H1 (cell line): ENCODE data around the gene SPATA4. TPM values are rescaled to one million over a fixed set of nuclear protein-coding genes. Genes with fewer than 3 reads are reported as not detected.

Experiments
- CTCF ChIA-PET: fragments of 300-600 bp; sonication (Branson Sonifier 250); formaldehyde crosslinking; loops from one replicate; lab custom pipeline; 2021; ENCODE audit not compliant: partially characterized antibody; lab: Charles Lee
- POLR2A ChIA-PET: fragments of 300-600 bp; sonication (Branson Sonifier 250); formaldehyde crosslinking; loops from one replicate; lab custom pipeline; 2021; ENCODE audit warnings: inconsistent platforms; ENCODE audit not compliant: partially characterized antibody; lab: Charles Lee
- DNase-seq, 2 experiments: peaks; one replicate each; pipeline versions ENCODE4 v3.0.0 to v3.0.0-alpha.2; 2010 to 2022; ENCODE audit warnings: low spot score in 2 of 2, low read depth in 1 of 2, mixed read lengths in 1 of 2
- FAIRE-seq: peaks from 2 replicates; lab custom pipeline; 2011; peaks lifted over from hg19 to GRCh38; lab: Jason Lieb, UNC
- H2AFZ ChIP-seq: 2 replicates; pipeline ENCODE4 v1.8.1; 2012; ENCODE audit warnings: low read length, inconsistent platforms
- H2AK5ac ChIP-seq: 2 replicates; pipeline ENCODE4 v1.6.1; 2013; ENCODE audit warnings: low read depth, low read length
- H2BK120ac ChIP-seq: replicated peaks from 2 replicates; pipeline ENCODE3; 2013; ENCODE audit warnings: low read depth, low read length, inconsistent platforms
- H2BK12ac ChIP-seq: 2 replicates; pipeline ENCODE4 v1.6.1; 2013; ENCODE audit warnings: low read depth, low read length
- H2BK15ac ChIP-seq: 2 replicates; pipeline ENCODE4 v1.6.1; 2013; ENCODE audit warnings: low read length
- H2BK20ac ChIP-seq: 2 replicates; pipeline ENCODE4 v1.6.1; 2013; ENCODE audit warnings: low read length
- H2BK5ac ChIP-seq: 2 replicates; pipeline ENCODE4 v1.6.1; 2013; ENCODE audit warnings: low read depth, low read length
- H3K14ac ChIP-seq: 2 replicates; pipeline ENCODE4 v1.6.1; 2013; ENCODE audit warnings: inconsistent platforms; ENCODE audit not compliant: insufficient read length
- H3K18ac ChIP-seq: 2 replicates; pipeline ENCODE4 v1.6.1; 2013; ENCODE audit warnings: low read length; ENCODE audit errors: extremely low read depth
- H3K23ac ChIP-seq: 2 replicates; pipeline ENCODE4 v1.6.1; 2013; ENCODE audit warnings: inconsistent platforms; ENCODE audit not compliant: insufficient read length
- H3K23me2 ChIP-seq: 2 replicates; pipeline ENCODE4 v1.6.1; 2013; ENCODE audit warnings: low read depth, low read length
- H3K27ac ChIP-seq: 2 replicates; pipeline ENCODE4 v1.6.1; 2011; ENCODE audit warnings: low read depth, low read length, inconsistent platforms
- H3K27me3 ChIP-seq, 4 experiments: replicated peaks in 1 of 4; 1 replicate in 1 of 4; 2 replicates in 3 of 4; pipeline versions ENCODE4 v1.6.1 to v1.8.1; 2011 to 2013; ENCODE audit warnings: low read length in 3 of 4, mild to moderate bottlenecking in 3 of 4, inconsistent platforms in 2 of 4, mixed read lengths in 2 of 4, moderate library complexity in 1 of 4; ENCODE audit not compliant: control insufficient read depth in 3 of 4, insufficient read depth in 3 of 4; ENCODE audit errors: extremely low read depth in 1 of 4
- H3K36me3 ChIP-seq, 4 experiments: 2 replicates each; pipeline versions ENCODE4 v1.6.1 to v1.8.1; 2011 to 2013; ENCODE audit warnings: mild to moderate bottlenecking in 4 of 4, low read length in 3 of 4, moderate library complexity in 2 of 4, control low read depth in 1 of 4, inconsistent platforms in 1 of 4; ENCODE audit not compliant: insufficient read depth in 4 of 4, control insufficient read depth in 2 of 4
- H3K4ac ChIP-seq: replicated peaks from 2 replicates; pipeline ENCODE3; 2013; ENCODE audit warnings: low read length, low read depth, mixed read lengths, inconsistent platforms; ENCODE audit not compliant: insufficient read length
- H3K4me1 ChIP-seq, 4 experiments: replicated peaks in 1 of 4; 1 replicate in 1 of 4; 2 replicates in 3 of 4; pipeline versions ENCODE4 v1.6.1 to v1.8.1; 2011 to 2013; ENCODE audit warnings: low read length in 3 of 4, inconsistent platforms in 2 of 4, mixed read lengths in 1 of 4; ENCODE audit not compliant: insufficient read depth in 4 of 4, control insufficient read depth in 3 of 4
- H3K4me2 ChIP-seq, 2 experiments: 2 replicates each; pipeline versions ENCODE4 v1.6.1 to v1.8.1; 2011 to 2013; ENCODE audit warnings: low read depth in 2 of 2, low read length in 2 of 2, control low read depth in 1 of 2, inconsistent platforms in 1 of 2, mild to moderate bottlenecking in 1 of 2; ENCODE audit not compliant: insufficient read depth in 1 of 2
- H3K4me3 ChIP-seq, 4 experiments: fragments of 200-600, 300-600 bp in 1 of 4; sonication (generic), shearing (Covaris generic), sonication (Bioruptor Twin) in 1 of 4; 2 replicates each; pipeline versions ENCODE4 v1.5.1 to v1.8.1; 2011 to 2016; ENCODE audit warnings: low read length in 4 of 4, low read depth in 3 of 4, control low read depth in 2 of 4, inconsistent platforms in 2 of 4, mild to moderate bottlenecking in 2 of 4, mixed read lengths in 1 of 4, moderate library complexity in 1 of 4; ENCODE audit not compliant: insufficient read depth in 2 of 4; ENCODE audit errors: extremely low read depth in 1 of 4
- H3K56ac ChIP-seq: replicated peaks from 2 replicates; pipeline ENCODE3; 2013; ENCODE audit warnings: low read depth, mild to moderate bottlenecking, mixed read lengths, low read length, inconsistent platforms; ENCODE audit not compliant: insufficient read length
- H3K79me1 ChIP-seq: 2 replicates; pipeline ENCODE4 v1.6.1; 2013; ENCODE audit warnings: low read depth, low read length, control low read depth
- H3K79me2 ChIP-seq, 2 experiments: 2 replicates each; pipeline versions ENCODE4 v1.6.1 to v1.8.1; 2012 to 2013; ENCODE audit warnings: low read length in 2 of 2, mild to moderate bottlenecking in 2 of 2, inconsistent platforms in 1 of 2; ENCODE audit not compliant: insufficient read depth in 2 of 2, control insufficient read depth in 1 of 2
- H3K9ac ChIP-seq, 4 experiments: replicated peaks in 1 of 4; 1 replicate in 1 of 4; 2 replicates in 3 of 4; pipeline versions ENCODE4 v1.6.1 to v1.8.1; 2011 to 2013; ENCODE audit warnings: low read depth in 3 of 4, low read length in 3 of 4, control low read depth in 2 of 4, mild to moderate bottlenecking in 2 of 4, moderate library complexity in 2 of 4, inconsistent platforms in 1 of 4; ENCODE audit errors: extremely low read depth in 1 of 4
- H3K9me3 ChIP-seq, 2 experiments: 2 replicates each; pipeline versions ENCODE4 v1.6.1 to v1.8.1; 2012 to 2013; ENCODE audit warnings: mild to moderate bottlenecking in 2 of 2, moderate library complexity in 2 of 2, control low read depth in 1 of 2, inconsistent platforms in 1 of 2, low read depth in 1 of 2, low read length in 1 of 2, mixed read lengths in 1 of 2; ENCODE audit not compliant: insufficient read depth in 2 of 2
- H4K20me1 ChIP-seq, 2 experiments: replicated peaks in 1 of 2; 2 replicates each; pipeline versions ENCODE3 to v1.8.1; 2011 to 2013; ENCODE audit warnings: inconsistent platforms in 2 of 2, low read length in 2 of 2, mild to moderate bottlenecking in 1 of 2; ENCODE audit not compliant: insufficient read depth in 2 of 2, control insufficient read depth in 1 of 2
- H4K5ac ChIP-seq: 2 replicates; pipeline ENCODE4 v1.6.1; 2013; ENCODE audit warnings: low read length, low read depth, mixed read lengths, inconsistent platforms; ENCODE audit not compliant: insufficient read length
- H4K8ac ChIP-seq: 2 replicates; pipeline ENCODE4 v1.8.0; 2013; ENCODE audit warnings: mild to moderate bottlenecking, moderate library complexity, low read length, inconsistent platforms; ENCODE audit not compliant: insufficient read depth; ENCODE audit errors: extremely low read depth
- H4K91ac ChIP-seq: replicated peaks from 2 replicates; pipeline ENCODE3; 2013; ENCODE audit warnings: low read length, mixed read lengths, inconsistent platforms; ENCODE audit not compliant: insufficient read length
- ATF2 ChIP-seq: IDR thresholded peaks from 2 replicates; pipeline ENCODE4 v1.6.1; 2012; ENCODE audit warnings: low read length, inconsistent platforms
- E2F6 ChIP-seq: IDR thresholded peaks from 2 replicates; pipeline ENCODE4 v1.6.1; 2012; ENCODE audit warnings: inconsistent platforms
- EZH2 ChIP-seq: fragments of 200-600 bp; sonication (generic); IDR thresholded peaks from 2 replicates; pipeline ENCODE4 v1.7.1; 2012; ENCODE audit warnings: low read depth, mild to moderate bottlenecking, moderate library complexity, low read length, inconsistent platforms; ENCODE audit not compliant: severe bottlenecking
- GABPA ChIP-seq: IDR thresholded peaks from 2 replicates; pipeline ENCODE4 v1.6.1; 2011; ENCODE audit warnings: mild to moderate bottlenecking, low read length, moderate library complexity, borderline replicate concordance; ENCODE audit not compliant: insufficient read depth
- RFX5 ChIP-seq: IDR thresholded peaks from 2 replicates; pipeline ENCODE4 v1.6.1; 2011; ENCODE audit warnings: low read depth, low read length, improper control_type of control experiment, borderline replicate concordance
- SIN3A ChIP-seq, 2 experiments: IDR thresholded peaks in 1 of 2; conservative IDR thresholded peaks in 1 of 2; 2 replicates each; pipeline ENCODE4 v1.6.1; 2011 to 2012; ENCODE audit warnings: low read length in 2 of 2, improper control_type of control experiment in 1 of 2, low read depth in 1 of 2, mild to moderate bottlenecking in 1 of 2
- SP1 ChIP-seq: IDR thresholded peaks from 2 replicates; pipeline ENCODE4 v1.6.1; 2011; ENCODE audit warnings: low read depth, low read length
- SP2 ChIP-seq: IDR thresholded peaks from 2 replicates; pipeline ENCODE4 v1.6.1; 2012; ENCODE audit warnings: mild to moderate bottlenecking, low read length, inconsistent platforms
- SUZ12 ChIP-seq: fragments of 200-600 bp; sonication (generic); IDR thresholded peaks from 2 replicates; pipeline ENCODE4 v1.6.1; 2012; ENCODE audit warnings: mild to moderate bottlenecking, inconsistent platforms, low read length, moderate library complexity, mixed read lengths
- USF2 ChIP-seq: IDR thresholded peaks from 2 replicates; pipeline ENCODE4 v1.6.1; 2011; ENCODE audit warnings: low read length, improper control_type of control experiment
- WGBS, 2 experiments: shearing (Covaris generic) in 1 of 2; methylation state at CpG; one replicate each; pipeline versions ENCODE4 v1.1.6 to v1.1.7; 2013 to 2015; ENCODE audit warnings: low lambda C conversion rate in 2 of 2, mixed read lengths in 2 of 2, inconsistent platforms in 1 of 2, low coverage in 1 of 2, missing lambda C conversion rate in 1 of 2; ENCODE audit not compliant: insufficient replicate concordance in 2 of 2, insufficient coverage in 1 of 2, insufficient read length in 1 of 2; ENCODE audit errors: extremely low coverage in 1 of 2, missing lambda C conversion rate in 1 of 2; 5-methylcytosine and 5-hydroxymethylcytosine counted together
- polyA plus RNA-seq, 7 experiments: library from polyadenylated mRNA; depleted of rRNA in 3 of 7; stranded (reverse) in 5 of 7; unstranded in 2 of 7; fragments of >200 nt in 5 of 7; fragments of 200-250 nt in 2 of 7; gene quantifications; 1 replicate in 5 of 7; 2 replicates in 1 of 7; 4 replicates in 1 of 7; pipeline versions ENCODE4 v1.2.1 to v1.2.3, GENCODE V29; 2011 to 2013; ENCODE audit warnings: missing spikeins in 2 of 7, mixed read lengths in 2 of 7
- total RNA-seq: library from RNA; stranded (reverse); fragmentation: NEBNext Ultra II Directional; extraction: Animal tissue kit (Norgen Biotek cat#: 25700); gene quantifications from 2 replicates; pipeline ENCODE4 v1.2.1, GENCODE V29; 2021

The SPATA4 gene
- total and polyA plus RNA-seq, 2 of the 8 experiments (the other 6 are each of a cell fraction or from before 2014, with no cell fraction given) = not detected

- no peak overlapping the region for H4K91ac ChIP-seq
- H3K79me1 ChIP-seq = no peaks in the 10 kb centered on the region
- no peak overlapping the region for H2BK12ac ChIP-seq
- H3K4me2 ChIP-seq = no peak overlapping the region
- no peak overlapping the region for H3K27ac ChIP-seq
- H3K23ac ChIP-seq = no peak overlapping the region
- H3K18ac ChIP-seq = no peak overlapping the region
- no peak overlapping the region for H3K9ac ChIP-seq
- DNase-seq (no peak), FAIRE-seq (no peak)
- no peak overlapping the region for H3K4ac ChIP-seq
- no peak overlapping the region for H3K4me3 ChIP-seq
- no peak overlapping the region for H4K8ac ChIP-seq
- H2AFZ ChIP-seq = no peak overlapping the region
- no peak overlapping the region for H2BK120ac ChIP-seq
- no peak overlapping the region for H2BK5ac ChIP-seq
- H4K20me1 ChIP-seq = no peaks in the 10 kb centered on the region
- no peak overlapping the region for H4K5ac ChIP-seq
- H2BK20ac ChIP-seq = no peak overlapping the region
- no peaks in the 10 kb centered on the region for H3K36me3 ChIP-seq
- CTCF ChIA-PET = no interaction called here
- H3K56ac ChIP-seq = no peak overlapping the region
- H3K23me2 ChIP-seq = peaks cover 2% of the 10 kb centered on the region; the same call in 1 of the 2 replicates
- H2AK5ac ChIP-seq = no peak overlapping the region
- no peaks in the 10 kb centered on the region for H3K9me3 ChIP-seq
- 86% methylated on average over 3 of the region's 3 CpGs; no CpG with 5 or more reads in 1 of the 2 experiments for WGBS, 2 experiments
- no peaks in the 10 kb centered on the region for H3K27me3 ChIP-seq
- POLR2A ChIA-PET = no interaction called here
- no peaks in the 10 kb centered on the region for H3K79me2 ChIP-seq
- no peak overlapping the region for H3K14ac ChIP-seq
- peaks cover 0 to 10% (median 1%) of the 10 kb centered on the region in 4 experiments; a peak in 4 of 7 replicates for H3K4me1 ChIP-seq
- H2BK15ac ChIP-seq = no peak overlapping the region
- no peak for TF ChIP-seq USF2
- TF ChIP-seq RFX5 = no peak
- no peak for TF ChIP-seq SUZ12
- no peak for TF ChIP-seq SIN3A (conservative IDR thresholded peaks at IDR 0.05 in 1 of 2, IDR thresholded peaks at IDR 0.05 in 1 of 2; ENCODE audit: low read depth in 1 of 2, low read length in 2 of 2)
- TF ChIP-seq GABPA = no peak
- no peak for TF ChIP-seq EZH2
- TF ChIP-seq SP1 = no peak
- TF ChIP-seq SP2 = no peak
- TF ChIP-seq E2F6 = no peak
- TF ChIP-seq ATF2 = no peak
Measured at GRCh38 chr4:176193938-176194337, 1.4 kb downstream of the SPATA4 start.
